GM12892 (cell line): ENCODE measurements around the gene FCHO1.

ENCODE experiments used
- POLR2A ChIP-seq: IDR thresholded peaks from 2 replicates; pipeline ENCODE4 v1.6.1; 2011; ENCODE audit warnings: low read depth, low read length, control low read depth
- TAF1 ChIP-seq: IDR thresholded peaks from 2 replicates; pipeline ENCODE4 v1.6.1; 2011; ENCODE audit warnings: low read depth, mild to moderate bottlenecking, control low read depth, low read length, borderline replicate concordance

GRCh38 chr19:17780781-17781180 is 29.5 kb downstream of the FCHO1 start:
- TF ChIP-seq POLR2A (no peak), TAF1 (no peak)
